Measurements from ENCODE around the gene FGFR3. TPM values are rescaled to one million over a fixed set of nuclear protein-coding genes. Genes with fewer than 3 reads are reported as not detected.

Gene FGFR3
- total RNA-seq, 3 donors from 2014 or later (not counting 1 experiment from before 2014, with no cell fraction given), result not detected

GRCh38 chr4:1758306-1759121 is 34.6 kb upstream of the FGFR3 start:
- Mint-ChIP-seq H3K4me3 (no peak overlapping the region), H3K27me3 (ENCODE audit: low read depth in 2 of 2) (peaks cover 0 to 4% of the 10 kb centered on the region in 2 donors), H3K27ac (no peak overlapping the region), H3K36me3 (no peaks in the 10 kb centered on the region), H3K9me3 (no peaks in the 10 kb centered on the region), H3K4me1 (no peaks in the 10 kb centered on the region)
- H3K4me1 ChIP-seq (ENCODE audit: control insufficient read depth, insufficient read depth, low read length), result peaks cover 4% of the 10 kb centered on the region
- no peaks in the 10 kb centered on the region for H3K9me3 ChIP-seq (ENCODE audit: control insufficient read depth, insufficient read depth, low read length)
- no peak overlapping the region for H3K27ac ChIP-seq (ENCODE audit: low read length)
- no peaks in the 10 kb centered on the region for H3K36me3 ChIP-seq (ENCODE audit: control insufficient read depth, insufficient read depth, low read length)
- 90% methylated on average over 27 of the region's 27 CpGs for WGBS (ENCODE audit: insufficient coverage)
- intact Hi-C loops (cut with micrococcal nuclease), result no loop called here
- no peak overlapping the region for H3K4me3 ChIP-seq (ENCODE audit: low read length)
- no peaks in the 10 kb centered on the region for H3K27me3 ChIP-seq (ENCODE audit: control insufficient read depth, insufficient read depth, low read length)
- TF ChIP-seq, protein P1, sequence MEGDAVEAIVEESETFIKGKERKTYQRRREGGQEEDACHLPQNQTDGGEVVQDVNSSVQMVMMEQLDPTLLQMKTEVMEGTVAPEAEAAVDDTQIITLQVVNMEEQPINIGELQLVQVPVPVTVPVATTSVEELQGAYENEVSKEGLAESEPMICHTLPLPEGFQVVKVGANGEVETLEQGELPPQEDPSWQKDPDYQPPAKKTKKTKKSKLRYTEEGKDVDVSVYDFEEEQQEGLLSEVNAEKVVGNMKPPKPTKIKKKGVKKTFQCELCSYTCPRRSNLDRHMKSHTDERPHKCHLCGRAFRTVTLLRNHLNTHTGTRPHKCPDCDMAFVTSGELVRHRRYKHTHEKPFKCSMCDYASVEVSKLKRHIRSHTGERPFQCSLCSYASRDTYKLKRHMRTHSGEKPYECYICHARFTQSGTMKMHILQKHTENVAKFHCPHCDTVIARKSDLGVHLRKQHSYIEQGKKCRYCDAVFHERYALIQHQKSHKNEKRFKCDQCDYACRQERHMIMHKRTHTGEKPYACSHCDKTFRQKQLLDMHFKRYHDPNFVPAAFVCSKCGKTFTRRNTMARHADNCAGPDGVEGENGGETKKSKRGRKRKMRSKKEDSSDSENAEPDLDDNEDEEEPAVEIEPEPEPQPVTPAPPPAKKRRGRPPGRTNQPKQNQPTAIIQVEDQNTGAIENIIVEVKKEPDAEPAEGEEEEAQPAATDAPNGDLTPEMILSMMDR (IDR thresholded peaks at IDR 0.05), result no peak
- no peak for DNase-seq
- ATAC-seq, result no peak

DNA sequence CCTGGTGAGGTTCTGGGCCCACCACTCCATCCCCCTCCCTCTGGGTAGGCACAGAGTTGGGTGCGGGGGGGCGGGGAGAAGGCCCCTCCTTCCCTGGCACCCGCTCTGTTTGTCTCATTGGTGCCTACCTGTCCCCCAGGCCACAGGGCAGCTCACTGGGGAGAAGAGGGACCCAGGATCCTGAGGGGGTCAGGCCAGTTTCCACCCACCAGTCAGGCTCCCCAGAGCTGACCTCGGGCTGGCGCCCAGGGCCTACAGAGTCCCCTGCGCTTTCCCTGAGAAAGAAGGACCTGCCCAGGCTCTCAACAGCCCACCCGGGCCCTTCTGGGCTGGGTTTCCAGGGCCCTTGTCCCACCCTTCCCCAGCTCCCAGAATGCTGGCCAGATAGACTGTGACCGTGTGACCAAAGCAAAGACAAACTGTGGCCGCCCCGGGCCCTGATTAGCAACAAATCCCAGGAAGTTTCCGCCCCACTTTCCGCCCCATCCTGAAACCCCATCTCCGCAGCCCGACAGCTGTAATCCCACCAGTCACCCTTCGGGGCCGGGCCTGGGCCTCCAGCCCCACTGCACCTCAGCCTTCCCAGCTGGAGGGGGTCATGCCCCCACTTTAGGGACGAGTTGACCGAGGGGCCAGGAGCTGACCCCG is 33.8 kb upstream of the FGFR3 start:
- H3K4me1 Mint-ChIP-seq, result no peaks in the 10 kb centered on the region
- no peak overlapping the region for H3K27ac Mint-ChIP-seq
- no peaks in the 10 kb centered on the region for H3K9me3 Mint-ChIP-seq
- no peaks in the 10 kb centered on the region for H3K9me3 ChIP-seq (ENCODE audit: control insufficient read depth, insufficient read depth, low read length)
- 88% methylated on average over 19 of the region's 19 CpGs for WGBS (ENCODE audit: insufficient coverage)
- no peak overlapping the region for H3K4me3 ChIP-seq (ENCODE audit: low read length)
- H3K4me1 ChIP-seq (ENCODE audit: control insufficient read depth, insufficient read depth, low read length), result no peaks in the 10 kb centered on the region
- peaks cover 0 to 7% of the 10 kb centered on the region in 2 donors for H3K27me3 Mint-ChIP-seq (ENCODE audit: low read depth in 2 of 2)
- no peak for DNase-seq
- TF ChIP-seq, protein P1 (IDR thresholded peaks at IDR 0.05), result no peak
- ATAC-seq, result no peak
- H3K27ac ChIP-seq (ENCODE audit: low read length), result no peak overlapping the region
- H3K36me3 Mint-ChIP-seq, result no peaks in the 10 kb centered on the region
- intact Hi-C loops (cut with micrococcal nuclease), result no loop called here
- no peaks in the 10 kb centered on the region for H3K36me3 ChIP-seq (ENCODE audit: control insufficient read depth, insufficient read depth, low read length)
- H3K27me3 ChIP-seq (ENCODE audit: control insufficient read depth, insufficient read depth, low read length), result peaks cover 2% of the 10 kb centered on the region
- H3K4me3 Mint-ChIP-seq, result no peak overlapping the region

GRCh38 chr4:1759818-1760223 is 33.3 kb upstream of the FGFR3 start:
- ATAC-seq (no peak), DNase-seq (no peak)
- H3K27me3 ChIP-seq (ENCODE audit: control insufficient read depth, insufficient read depth, low read length), result peaks cover 4% of the 10 kb centered on the region
- H3K9me3 ChIP-seq (ENCODE audit: control insufficient read depth, insufficient read depth, low read length), result no peaks in the 10 kb centered on the region
- Mint-ChIP-seq H3K4me1 (no peaks in the 10 kb centered on the region), H3K4me3 (no peak overlapping the region), H3K36me3 (no peaks in the 10 kb centered on the region), H3K27ac (no peak overlapping the region), H3K9me3 (no peaks in the 10 kb centered on the region), H3K27me3 (ENCODE audit: low read depth in 2 of 2) (peaks cover 0 to 8% of the 10 kb centered on the region in 2 donors)
- no peaks in the 10 kb centered on the region for H3K4me1 ChIP-seq (ENCODE audit: control insufficient read depth, insufficient read depth, low read length)
- H3K4me3 ChIP-seq (ENCODE audit: low read length), result no peak overlapping the region
- H3K36me3 ChIP-seq (ENCODE audit: control insufficient read depth, insufficient read depth, low read length), result no peaks in the 10 kb centered on the region
- no peak overlapping the region for H3K27ac ChIP-seq (ENCODE audit: low read length)
- TF ChIP-seq, protein P1 (IDR thresholded peaks at IDR 0.05), result no peak
- WGBS (ENCODE audit: insufficient coverage), result 55% methylated on average over 13 of the region's 13 CpGs
- intact Hi-C loops (cut with micrococcal nuclease), result no loop called here
